Mesodermal cell (in vitro differentiated cells): ENCODE data around the gene MEA1.

ENCODE experiments used
- H3K27ac ChIP-seq: 2 replicates; pipeline ENCODE4 v1.7.0; 2013; ENCODE audit warnings: mild to moderate bottlenecking, low read depth, low read length, moderate library complexity; ENCODE audit not compliant: severe bottlenecking
- H3K36me3 ChIP-seq: 2 replicates; pipeline ENCODE4 v1.7.1; 2013; ENCODE audit warnings: mild to moderate bottlenecking, low read length, moderate library complexity; ENCODE audit not compliant: control insufficient read depth, insufficient read depth
- H3K4me1 ChIP-seq: one replicate; pipeline ENCODE4 v1.7.1; 2013; ENCODE audit warnings: mild to moderate bottlenecking, low read length; ENCODE audit not compliant: insufficient read depth, control insufficient read depth, poor library complexity, severe bottlenecking
- H3K4me3 ChIP-seq: 2 replicates; pipeline ENCODE4 v1.7.0; 2013; ENCODE audit warnings: low read length, control low read depth, mild to moderate bottlenecking; ENCODE audit not compliant: insufficient read depth, poor library complexity, severe bottlenecking; ENCODE audit errors: extremely low read depth
- H3K9me3 ChIP-seq: 2 replicates; pipeline ENCODE4 v1.7.1; 2013; ENCODE audit warnings: mild to moderate bottlenecking, low read length, moderate library complexity; ENCODE audit not compliant: control insufficient read depth
- WGBS, 2 experiments: methylation state at CpG; one replicate each; pipeline ENCODE4 v1.1.5; 2013; ENCODE audit warnings: missing lambda C conversion rate in 2 of 2; ENCODE audit not compliant: insufficient coverage in 2 of 2; 5-methylcytosine and 5-hydroxymethylcytosine counted together

MEA1 gene

GRCh38 chr6:42962096-42962495 is 51.6 kb downstream of the MEA1 start:
- no peak overlapping the region for H3K27ac ChIP-seq
- H3K36me3 ChIP-seq, result peaks cover 8% of the 10 kb centered on the region
- 93 to 95% methylated on average over 8 to 11 of the region's 12 CpGs for WGBS, 2 experiments
- no peak overlapping the region for H3K4me3 ChIP-seq
- peaks cover 8% of the 10 kb centered on the region for H3K4me1 ChIP-seq
- no peaks in the 10 kb centered on the region for H3K9me3 ChIP-seq
